Measurements from ENCODE around the gene ABHD8.

ABHD8 gene

DNA sequence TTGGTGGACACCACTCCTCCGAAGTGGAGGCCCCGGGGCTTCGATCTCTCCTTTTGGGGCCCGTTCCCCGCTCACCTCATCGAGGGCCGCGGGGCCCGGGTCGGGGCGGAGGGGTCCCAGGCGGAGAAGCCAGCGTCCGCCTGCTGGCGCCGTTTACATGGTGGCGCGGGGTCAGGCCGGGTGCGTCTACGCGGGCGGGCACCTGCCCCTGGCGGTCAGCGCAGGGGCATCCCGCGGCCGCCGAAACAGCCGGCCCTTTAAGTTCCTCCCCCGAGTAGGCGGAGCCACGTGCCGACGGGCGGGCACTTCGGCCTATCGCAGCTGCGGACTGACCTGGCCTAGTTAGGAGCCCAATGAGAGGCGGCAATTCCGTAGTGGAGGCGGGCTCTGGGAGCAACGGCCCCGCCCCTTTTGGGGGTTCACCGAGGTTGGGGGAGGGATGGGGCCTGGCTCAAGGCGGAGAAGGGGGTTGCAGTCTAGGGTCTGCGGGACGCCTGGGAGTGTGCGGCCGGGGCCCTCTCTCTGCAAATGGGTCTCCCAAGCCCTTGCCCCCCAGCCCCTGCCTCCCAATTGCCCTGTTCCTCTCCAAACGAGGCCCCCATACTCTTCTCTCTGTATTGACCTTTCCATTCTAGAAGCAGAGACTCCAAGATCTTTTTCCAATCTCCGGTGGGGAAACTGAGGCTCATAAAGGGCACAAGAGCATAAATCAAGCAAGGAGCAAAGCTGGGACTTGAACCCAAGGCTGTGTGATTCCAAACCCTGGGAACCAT lies at the start of gene ABHD8:
Gene ABHD8, minus strand, starts transcription at position 259 of the 773 bp plus-strand sequence. CDS start 1,809 bp downstream, outside the sequence.
- peak; percentile 90 for DNase-seq

- no peak for DNase-seq
These were observed 49.5 kb upstream of the ABHD8 start for GRCh38 chr19:17352608-17353280.

GRCh38 chr19:17351815-17352435 lies 48.7 kb upstream of the ABHD8 start:
- DNase-seq, result no peak

- DNase-seq, result no peak
These were observed 45.5 kb upstream of the ABHD8 start for GRCh38 chr19:17348700-17349099.

DNA sequence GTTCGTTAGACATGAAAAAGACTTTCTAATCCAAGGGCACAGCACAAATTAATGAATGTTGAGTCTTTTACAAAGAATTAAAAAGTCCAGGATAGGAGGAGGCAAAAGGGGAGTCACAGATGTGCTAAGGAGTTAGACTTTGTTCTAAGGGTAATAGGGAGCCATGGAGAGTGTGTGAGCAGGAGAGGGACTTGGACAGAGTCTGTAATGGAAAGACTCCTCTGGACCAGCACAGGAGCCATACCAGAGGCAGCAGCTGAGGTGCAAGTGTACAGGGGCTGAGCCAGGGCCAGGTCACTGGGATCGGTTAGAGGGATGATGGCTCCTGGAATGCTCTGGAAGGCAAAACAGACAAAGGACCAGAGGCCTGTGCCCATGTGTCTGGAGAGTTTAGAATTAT lies 44.7 kb upstream of the ABHD8 start:
- DNase-seq, result no peak

DNA sequence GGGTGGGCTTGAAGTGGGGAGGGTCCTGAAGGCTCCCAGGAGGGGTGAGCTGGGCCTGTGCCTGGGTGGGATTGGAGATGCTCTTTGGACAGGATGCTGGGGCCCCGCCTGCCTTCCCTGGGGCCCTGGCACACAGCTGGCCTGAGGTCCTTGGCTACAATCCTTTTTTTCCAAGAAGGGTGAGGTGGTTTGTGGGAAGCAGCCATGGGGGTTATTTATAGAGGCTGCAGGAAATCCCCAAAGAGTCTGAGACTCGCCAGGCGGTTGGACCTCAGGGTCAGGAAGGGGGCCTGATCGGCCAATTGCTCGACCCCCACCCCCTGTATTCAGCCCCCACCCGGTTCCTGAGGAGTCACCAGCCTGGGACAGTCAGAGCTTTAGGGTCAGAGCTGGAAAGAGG lies 44.1 kb upstream of the ABHD8 start:
- DNase-seq, result peak; percentile 26

- DNase-seq, result peak; percentile 58
These were observed 43.0 kb upstream of the ABHD8 start for GRCh38 chr19:17346109-17346671.

- no peak for DNase-seq
These were observed 38.6 kb upstream of the ABHD8 start for GRCh38 chr19:17341845-17342244.

DNA sequence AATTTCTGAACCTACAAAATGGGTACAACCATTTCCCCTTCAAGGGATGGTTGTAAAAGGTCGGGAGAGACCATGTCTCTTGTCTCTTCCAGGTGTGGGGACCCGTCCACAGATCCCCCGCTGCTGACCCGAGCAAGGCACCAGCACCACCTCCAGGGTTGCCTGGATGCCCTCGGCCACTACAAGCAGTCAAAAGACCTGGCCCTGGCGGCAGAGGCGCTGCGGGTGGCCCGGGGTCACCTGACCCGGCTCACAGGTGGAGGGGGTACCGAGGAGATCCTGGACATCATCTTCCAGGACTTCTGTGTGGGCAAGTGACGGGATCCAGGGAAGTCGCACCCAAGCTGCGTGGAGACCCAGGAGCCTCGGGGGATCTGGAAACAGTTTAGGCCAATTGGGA lies 38.2 kb upstream of the ABHD8 start:
- no peak for DNase-seq

DNA sequence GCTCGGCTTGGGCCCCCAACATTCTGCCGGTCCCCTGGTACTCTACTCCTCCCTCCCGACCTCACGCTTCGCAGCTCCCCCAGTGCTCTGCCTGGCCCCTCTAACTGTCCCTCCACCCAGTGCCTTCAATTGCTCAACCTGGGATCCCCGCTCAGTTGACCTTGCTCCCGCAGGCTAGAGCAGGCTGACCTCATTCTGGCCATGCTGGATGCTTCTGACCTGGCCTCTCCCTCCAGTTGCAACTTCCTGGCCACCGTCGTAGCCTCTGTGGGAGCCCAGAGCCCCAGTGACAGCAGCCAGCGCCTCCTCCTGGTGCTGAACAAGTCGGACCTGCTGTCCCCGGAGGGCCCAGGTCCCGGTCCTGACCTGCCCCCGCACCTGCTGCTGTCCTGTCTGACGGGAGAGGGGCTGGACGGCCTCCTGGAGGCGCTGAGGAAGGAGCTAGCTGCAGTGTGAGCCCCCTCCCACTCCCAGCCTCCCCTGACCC lies 37.7 kb upstream of the ABHD8 start:
- DNase-seq, result no peak

DNA sequence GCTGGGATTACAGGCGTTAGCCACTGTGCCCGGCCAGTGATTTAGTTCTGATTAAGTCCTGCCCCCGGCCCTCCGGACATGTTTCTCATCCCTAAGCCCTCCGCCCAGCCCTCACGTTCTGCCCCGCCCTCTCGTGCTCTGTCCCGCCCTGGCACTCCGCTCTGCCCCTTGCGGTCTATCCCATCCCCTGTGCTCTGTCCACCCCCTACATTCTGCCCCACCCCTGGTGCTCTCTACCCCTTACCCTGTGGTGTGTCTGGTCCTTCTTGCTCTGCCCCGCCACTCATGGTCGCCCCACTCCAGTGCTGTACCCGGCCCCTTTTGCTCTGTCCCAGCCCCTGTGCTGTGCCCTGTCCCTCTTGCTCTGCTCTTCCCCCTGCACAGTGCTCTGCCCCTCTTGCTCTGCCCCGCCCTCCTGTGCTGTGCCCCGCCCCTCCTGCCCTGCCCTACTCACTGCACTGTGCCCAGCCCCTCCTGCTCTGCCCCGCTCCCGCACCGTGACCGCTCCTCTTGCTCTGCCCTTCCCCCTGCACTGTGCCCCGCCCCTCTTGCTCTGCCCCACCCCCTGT lies 37.2 kb upstream of the ABHD8 start:
- DNase-seq, result no peak

GRCh38 chr19:17339088-17339741 lies 36.0 kb upstream of the ABHD8 start:
- no peak for DNase-seq

GRCh38 chr19:17338433-17339078 lies 35.3 kb upstream of the ABHD8 start:
- no peak for DNase-seq

- DNase-seq, result no peak
These were observed 34.6 kb upstream of the ABHD8 start for GRCh38 chr19:17337675-17338432.

DNA sequence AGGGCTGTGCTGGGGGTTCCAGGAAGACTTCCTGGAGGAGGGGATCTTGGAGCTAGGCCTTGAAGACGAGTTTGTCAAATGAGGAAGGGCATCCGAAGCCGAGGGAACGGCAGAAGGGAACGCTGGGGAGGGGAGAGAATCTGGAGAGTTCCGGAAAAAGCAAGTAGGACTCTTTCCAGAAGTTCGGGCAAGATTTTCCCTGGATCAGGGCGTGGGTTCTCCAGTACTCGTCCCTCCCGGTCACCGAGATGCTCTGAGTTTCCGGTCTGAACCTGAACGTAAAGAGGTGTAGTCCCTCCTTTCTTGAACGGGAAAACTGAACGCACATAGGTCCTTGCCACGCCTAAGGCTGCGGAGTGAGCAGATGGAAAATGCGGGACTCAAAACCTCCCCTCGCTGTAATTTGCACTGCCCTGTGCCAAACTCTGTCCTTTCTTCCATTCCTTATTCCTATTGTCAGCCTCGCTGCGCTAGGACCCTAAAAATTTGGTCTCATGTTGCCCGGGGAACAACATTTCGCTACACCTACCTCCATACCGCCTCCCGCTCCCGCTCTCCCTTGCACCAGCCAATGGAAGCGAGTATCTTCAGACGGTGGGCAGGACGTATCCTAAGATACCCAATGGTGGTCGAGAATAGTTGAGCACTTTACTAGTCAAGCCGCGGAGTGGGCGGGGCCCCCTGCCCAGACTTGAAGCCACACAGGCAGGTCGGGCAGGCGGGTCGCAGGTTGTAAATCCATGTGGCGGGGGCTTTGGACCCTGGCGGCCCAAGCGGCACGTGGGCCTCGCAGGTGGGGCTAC lies 33.8 kb upstream of the ABHD8 start, which contains the start of gene GTPBP3:
Gene GTPBP3, plus strand, starts transcription at position 682 of the 803 bp plus-strand sequence. Its CDS starts 59 bp downstream, at position 741.
- peak; percentile 97 for DNase-seq

DNA sequence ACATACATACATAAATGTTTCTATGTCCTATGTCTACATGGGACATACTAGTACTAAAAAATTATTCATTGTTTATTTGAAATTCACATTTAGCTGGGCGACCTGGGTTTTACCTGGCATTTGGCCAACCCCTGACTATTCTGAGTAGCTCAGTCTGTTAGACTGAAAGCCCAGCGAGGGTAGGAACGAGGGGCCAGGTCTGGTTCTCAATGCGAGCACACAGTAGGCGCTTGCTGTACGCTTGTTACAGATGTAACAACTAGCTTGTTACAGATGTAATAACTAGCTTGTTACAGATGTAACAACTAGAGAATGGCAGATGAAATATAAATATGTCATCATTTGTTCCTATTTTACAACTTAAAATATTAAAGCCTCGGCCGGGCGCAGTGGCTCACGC lies 32.4 kb upstream of the ABHD8 start:
- DNase-seq, result no peak

DNA sequence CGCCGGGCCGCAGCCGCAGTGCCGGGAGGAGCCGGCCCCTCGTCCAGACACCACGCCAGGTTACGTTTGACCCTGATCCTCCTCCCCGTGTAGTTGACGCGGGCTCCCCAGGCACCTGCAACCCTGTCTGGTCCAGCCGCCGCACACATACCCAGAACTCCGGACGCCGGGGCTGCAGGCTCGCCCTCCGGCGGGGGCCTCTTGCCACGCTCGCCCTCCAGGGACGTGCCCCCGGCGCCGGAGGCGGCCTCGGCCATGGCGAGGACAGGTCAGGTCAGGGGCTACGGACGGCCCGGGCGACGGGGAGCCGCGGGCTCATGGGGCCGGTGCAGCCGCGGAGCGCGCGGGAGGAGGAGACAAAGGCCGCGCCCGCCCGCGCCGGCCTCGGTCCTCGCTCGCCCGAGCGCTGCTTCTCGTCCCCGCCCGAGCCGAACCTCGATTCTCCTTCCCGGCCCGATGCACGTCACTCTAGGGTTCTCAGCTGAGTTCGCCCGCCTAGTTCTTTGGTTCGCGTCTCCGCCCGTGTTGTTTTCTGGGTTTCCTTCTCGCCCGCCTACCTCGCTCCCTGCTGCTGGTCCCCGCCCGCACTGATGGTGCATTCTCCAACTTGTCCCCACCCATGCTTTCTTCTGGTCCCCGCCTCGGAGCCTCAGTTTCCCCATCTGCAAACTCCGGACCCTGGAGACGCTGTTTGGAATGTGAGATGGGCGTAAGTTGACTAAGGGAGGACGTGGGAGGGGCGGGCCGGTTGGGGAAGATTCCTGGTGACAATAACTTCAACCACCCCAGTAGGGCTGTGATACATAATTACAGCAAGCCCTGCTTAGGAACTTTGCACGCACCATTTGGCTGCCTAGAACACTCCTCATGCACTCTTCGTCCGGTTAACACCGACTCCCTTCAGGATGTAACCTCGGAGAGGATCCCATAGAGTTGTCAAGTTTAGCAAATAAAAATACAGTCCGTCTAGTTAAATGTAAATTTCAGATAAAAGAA lies 31.5 kb upstream of the ABHD8 start, which contains the start of gene ANO8:
Gene ANO8, minus strand, starts transcription at position 442 of the 996 bp plus-strand sequence. Its CDS starts 185 bp downstream, at position 257.
- DNase-seq, result peak; percentile 93

GRCh38 chr19:17333611-17334413 lies 30.6 kb upstream of the ABHD8 start:
- peak; percentile 46 for DNase-seq

Measured in GDM1 (cell line).